NCI-H524 treated with DMSO at 0.1 percent for 48 hours (cell line): ENCODE results near the gene ZNRF2.

Source experiments
- DNase-seq: peaks from one replicate; lab custom pipeline; 2025; lab: John Stamatoyannopoulos, UW

ZNRF2 gene

GRCh38 chr7:30412782-30413504 is 128.5 kb downstream of the ZNRF2 start:
- no peak for DNase-seq

GRCh38 chr7:30413864-30414263 is 129.5 kb downstream of the ZNRF2 start:
- no peak for DNase-seq
